GM18519 (cell line): Measurements from ENCODE around the gene MED13L.
"Not testable (repeated sequence)": the region's sequence is repeated elsewhere in the genome, so short reads cannot be mapped to it uniquely, and the experiment has no call there.

Experiments
- ATAC-seq: cut with Tn5 transposase; IDR thresholded peaks from one replicate; pipeline ENCODE4 v1.9.1; 2021; ENCODE audit warnings: mild to moderate bottlenecking, moderate library complexity; ENCODE audit not compliant: unreplicated experiment, low FRiP score

Gene MED13L

GRCh38 chr12:116137318-116137717, 140.2 kb downstream of the MED13L start:
- ATAC-seq, result no peak

DNA sequence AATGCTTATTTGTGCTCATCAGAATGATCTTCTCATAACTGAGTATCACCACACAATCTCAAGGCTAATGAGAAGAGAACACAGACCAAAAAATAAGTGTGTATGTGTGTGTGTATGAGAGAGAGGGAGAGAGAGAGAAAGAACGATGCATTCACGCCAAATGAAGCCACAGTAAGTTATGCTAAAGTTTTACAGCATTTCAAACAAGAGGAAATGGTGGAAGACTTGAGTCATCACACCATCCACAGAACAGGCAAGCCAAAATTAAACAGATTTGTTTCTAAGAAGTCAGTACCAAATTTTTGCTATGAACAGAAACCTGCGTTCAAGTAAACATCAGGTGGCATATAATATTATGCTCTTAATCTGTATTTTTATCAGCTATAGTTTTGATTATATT, 141.2 kb downstream of the MED13L start:
- ATAC-seq, result no peak

- ATAC-seq, result no peak
Observed at GRCh38 chr12:116135209-116135930, 142.1 kb downstream of the MED13L start.

DNA sequence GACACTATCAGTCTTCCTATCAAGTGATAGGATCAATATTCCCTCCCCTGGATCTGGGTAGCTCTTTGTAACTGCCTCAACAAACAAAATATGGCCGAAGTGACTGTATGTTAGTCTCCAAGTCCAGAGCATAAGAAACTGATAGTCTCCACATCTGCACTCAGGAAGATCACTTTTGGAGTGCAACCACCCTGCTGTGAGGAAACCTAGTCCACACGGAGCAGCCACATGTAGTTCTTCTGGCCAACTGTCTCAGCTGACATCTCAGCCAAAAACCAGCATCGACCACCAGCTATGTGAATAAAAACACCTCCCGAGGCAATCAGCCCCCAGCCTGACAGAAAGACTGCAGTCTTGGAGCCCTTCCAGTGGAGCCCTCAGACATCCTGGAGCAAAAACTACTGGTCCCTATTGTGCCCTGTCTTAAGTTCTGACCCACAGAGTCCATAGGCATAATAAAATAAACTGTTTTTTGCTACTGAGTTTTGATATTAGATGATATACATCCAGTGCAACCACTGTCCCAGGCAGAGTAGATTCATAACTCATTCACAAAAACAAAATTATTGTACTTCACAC, 143.8 kb downstream of the MED13L start:
- ATAC-seq, result no peak

DNA sequence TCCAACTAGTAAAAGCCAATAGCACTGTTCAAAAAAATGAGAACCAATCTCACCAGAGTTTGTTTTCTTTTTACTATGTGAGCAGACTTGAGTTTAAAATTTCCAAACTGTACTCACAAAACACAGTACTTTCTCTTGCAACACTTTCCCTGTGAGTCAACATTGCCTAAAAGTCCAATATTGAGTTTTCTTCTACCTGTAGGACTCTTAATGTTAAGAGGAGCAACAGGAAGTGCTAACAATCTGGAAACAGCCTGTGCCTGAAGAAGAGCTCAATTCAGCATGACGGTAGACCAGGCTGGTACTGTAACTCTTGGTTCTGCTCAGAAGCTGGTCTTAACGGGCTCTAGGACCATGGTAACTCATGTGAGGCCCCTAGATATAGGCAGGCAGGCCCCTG, 144.3 kb downstream of the MED13L start:
- no peak for ATAC-seq

DNA sequence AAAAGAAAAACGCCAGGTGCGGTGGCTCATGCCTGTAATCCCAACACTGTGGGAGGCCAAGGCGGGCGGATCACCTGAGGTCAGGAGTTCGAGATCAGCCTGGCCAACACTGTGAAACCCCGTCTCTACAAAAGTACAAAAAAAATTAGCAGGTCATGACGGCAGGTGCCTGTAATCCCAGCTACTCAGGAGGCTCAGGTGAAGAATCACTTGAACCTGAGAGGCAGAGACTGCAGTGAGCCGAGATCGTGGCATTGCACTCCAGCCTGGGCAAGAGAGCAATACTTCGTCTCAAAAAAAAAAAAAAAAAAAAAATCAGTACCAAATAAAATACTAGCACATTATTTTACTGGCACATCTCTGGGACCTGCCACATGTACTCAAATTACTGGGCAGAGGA, 145.5 kb downstream of the MED13L start:
- not testable (repeated sequence) for ATAC-seq

- no peak for ATAC-seq
Observed at GRCh38 chr12:116131176-116131575, 146.3 kb downstream of the MED13L start.

- ATAC-seq, result no peak
Observed at GRCh38 chr12:116130431-116130830, 147.1 kb downstream of the MED13L start.

DNA sequence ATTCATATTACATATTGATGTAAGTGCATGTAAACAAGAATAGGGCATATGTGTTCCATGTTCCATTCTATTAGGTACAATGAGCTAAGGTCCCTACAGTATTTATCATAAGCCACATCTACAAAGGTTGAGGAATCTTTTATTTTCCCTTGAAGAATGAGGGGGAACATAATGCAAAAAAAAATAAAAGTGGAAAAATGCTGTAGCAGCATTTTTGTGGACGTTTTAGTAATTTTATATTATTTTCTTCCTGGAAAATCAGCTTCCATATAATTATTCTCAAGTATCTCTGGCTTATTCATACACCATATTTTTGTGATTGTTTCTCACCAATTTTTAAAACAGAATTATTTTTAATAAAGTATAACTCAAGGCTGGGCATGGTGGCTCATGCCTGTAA, 148.7 kb downstream of the MED13L start:
- no peak for ATAC-seq

DNA sequence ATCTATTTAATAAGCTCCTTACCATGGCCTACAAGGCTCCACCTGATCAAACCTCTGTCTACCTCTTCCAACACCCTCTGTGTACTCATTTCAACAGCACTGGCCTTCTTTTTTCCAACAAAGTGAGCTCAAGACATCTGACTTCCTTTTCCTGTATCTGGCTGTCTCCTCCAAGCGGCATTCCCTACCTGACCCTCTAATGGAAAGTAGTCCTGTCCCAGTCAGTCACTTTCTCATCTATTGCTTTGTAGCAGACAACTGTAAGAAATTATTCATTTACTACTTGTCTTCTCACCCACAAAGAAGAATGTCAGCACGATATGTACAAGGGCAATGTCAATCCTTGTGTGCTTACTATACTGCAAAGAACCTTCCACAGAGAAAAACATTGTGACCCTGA, 149.6 kb downstream of the MED13L start:
- ATAC-seq, result no peak

DNA sequence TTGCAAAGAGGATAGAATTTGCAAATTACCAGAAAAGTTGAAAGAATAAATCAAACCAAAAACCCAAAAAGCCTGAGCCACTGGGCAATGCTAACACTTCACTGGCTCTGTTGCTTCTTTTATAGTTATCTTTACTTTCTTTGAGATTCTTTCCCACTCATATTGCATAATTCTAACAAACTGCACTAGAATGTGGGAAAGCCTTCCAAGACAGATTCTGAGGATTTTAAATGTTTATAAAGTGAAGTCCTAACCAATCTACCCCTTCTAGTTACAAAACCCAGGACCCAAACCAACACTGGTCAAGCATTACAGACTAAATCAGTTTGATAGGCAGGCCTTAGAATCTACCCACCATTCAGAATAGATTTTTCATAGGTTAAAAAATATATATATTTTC, 150.9 kb downstream of the MED13L start:
- no peak for ATAC-seq

DNA sequence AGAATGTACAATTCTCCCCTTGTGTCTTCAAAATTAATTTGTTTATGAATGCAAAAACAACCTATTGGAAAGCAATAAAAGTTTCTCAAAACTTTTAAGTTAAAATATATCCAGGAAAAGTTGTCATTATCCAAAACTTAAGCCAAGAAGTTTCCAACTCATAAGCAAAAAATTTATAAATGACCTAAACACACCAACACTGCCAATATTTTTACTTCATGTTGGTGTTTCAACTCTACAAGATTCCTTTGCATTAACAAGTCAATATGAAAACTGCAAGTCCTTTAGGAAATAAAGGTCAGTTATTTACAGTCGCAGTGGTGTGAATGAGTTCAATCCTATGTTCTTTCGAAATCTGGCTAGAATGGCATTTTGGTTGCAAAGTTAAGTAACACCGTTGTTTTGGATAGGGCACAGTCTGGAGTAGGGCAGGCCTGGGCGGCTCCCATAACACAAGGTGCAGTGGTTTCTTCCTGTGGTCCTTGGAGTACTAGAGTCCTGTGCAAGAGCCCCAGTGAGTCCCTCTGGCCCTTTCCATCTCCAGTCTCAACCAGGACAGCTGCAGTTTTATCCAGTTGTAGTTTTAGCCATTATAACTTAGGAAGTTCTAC, 151.4 kb downstream of the MED13L start:
- no peak for ATAC-seq

DNA sequence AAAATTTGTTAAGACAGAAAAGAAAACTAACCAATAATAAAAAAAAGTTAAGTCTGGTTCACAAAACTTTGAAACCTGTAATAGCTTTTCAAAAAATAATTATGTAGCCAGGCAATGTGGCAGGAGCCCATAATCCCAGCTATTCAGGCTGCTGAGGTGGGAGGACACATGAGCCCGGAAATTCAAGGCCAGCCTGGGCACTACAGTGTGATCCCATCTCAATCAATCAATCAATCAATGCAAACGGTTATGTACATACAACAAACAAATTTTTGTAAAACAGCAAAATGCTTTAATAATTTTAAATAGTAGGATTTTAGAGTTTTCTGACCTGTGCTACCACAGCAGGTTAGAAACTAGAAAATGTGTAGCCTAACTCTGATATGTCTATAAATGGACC, 152.4 kb downstream of the MED13L start:
- no peak for ATAC-seq

DNA sequence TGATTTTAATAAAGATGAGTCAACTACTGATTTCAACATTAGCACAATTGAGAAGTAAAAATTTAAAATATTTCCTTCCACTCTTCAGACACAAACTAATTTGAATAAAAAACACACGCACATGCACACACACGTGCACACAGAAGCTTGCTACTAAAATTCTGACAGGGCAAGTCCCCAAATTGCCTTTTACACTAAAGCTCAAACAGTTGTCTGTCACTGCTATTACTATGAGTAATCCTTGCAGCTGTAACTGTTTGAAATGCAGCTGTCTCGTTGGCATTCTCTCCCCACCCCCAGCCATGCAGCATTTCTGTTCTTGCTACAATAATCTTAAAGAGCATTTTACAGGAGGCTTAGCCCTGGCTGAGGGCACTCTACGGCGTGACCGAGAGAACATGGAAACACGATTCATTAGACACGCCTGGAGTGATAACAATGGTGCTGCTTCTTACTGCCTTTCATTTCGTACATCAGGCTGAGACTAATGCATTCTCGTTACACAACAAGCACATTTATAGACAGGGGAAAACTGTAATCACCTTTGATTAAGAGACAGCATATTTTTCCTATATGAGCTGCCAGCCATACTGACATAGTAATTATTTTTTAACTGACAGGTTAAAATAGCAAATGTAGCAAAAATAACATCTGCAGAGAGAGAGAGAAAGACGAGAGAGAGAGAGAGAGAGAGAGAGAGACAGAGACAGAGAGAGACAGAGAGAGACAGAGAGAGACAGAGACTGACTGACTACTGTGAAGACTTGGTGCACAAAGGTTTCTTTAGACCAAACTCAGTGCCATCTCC, 153.8 kb downstream of the MED13L start:
- peak; percentile 86 for ATAC-seq

DNA sequence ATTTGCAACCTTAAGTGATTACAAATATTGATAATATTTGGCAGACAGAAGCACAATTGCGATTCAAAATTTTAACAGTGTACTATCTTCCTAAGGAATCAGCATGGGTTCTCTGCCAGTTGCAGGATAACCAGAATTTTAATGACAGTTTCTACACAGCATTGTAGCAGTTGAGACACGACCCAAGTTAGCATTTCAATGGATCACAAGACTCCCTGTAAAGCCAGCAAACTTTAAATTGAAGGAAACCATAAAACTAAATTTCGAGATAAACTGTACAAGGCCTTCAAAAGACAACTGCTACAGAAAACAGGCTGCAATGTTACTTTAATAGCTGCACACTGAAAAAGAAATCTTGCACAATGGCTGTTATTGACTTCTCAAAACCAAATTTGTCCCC, 154.9 kb downstream of the MED13L start:
- no peak for ATAC-seq

GRCh38 chr12:116121453-116121871, 156.0 kb downstream of the MED13L start:
- no peak for ATAC-seq

GRCh38 chr12:116116650-116117424, 160.7 kb downstream of the MED13L start:
- no peak for ATAC-seq

DNA sequence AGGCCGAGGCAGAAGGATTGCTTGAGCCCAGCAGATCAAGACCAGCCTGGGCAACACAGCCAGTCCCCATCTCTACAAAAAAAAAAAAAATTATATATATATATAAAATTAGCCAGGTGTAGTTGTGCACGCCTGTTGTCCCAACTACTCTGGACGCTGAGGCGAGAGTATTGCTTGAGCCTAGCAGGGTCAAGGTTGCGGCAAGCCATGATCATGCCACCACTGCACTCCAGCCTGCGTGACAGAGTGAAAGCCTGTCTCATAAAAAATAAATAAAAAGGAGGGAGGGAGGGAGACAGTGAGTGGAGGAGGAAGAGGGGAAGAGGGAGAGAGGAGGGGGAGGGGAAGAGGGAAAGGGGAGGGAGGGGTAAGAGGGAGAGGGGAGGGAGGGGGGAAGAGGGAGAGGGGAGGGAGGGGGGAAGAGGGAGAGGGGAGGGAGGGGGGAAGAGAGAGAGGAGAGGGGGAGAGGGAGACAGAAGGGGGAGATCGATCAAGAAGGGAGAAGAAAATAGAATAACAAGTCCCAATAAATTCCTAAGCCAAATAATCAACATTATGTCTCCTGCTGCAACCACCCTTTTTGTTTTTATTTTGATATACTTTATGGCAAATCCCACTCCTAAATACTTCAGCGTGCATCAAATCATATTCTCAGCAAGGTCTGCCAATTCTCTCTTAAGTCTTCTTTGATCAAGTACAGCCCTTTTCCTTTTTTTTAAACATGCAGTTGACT, 163.9 kb downstream of the MED13L start:
- no peak for ATAC-seq

GRCh38 chr12:116106870-116107269, 170.6 kb downstream of the MED13L start:
- ATAC-seq, result no peak
